Measurements from ENCODE around the gene RALY.

Gene RALY

GRCh38 chr20:34070859-34071258, 77.1 kb downstream of the RALY start:
- intact Hi-C loops (cut with DNase I) = loop anchor here (1.0 kb wide), 3 partner anchors 77 to 208 kb away; no protein-coding TSS in a partner anchor
- no peak for DNase-seq

GRCh38 chr20:34072076-34072475, 78.4 kb downstream of the RALY start:
- intact Hi-C loops (cut with DNase I) = no loop called here

GRCh38 chr20:34072778-34073177, 79.1 kb downstream of the RALY start:
- no peak for DNase-seq
- intact Hi-C loops (cut with DNase I) = no loop called here

More at GRCh38 chr20:34072076-34072475, 78.4 kb downstream of the RALY start:
- peak in 2 of 10 donors; percentile 41 to 89 for DNase-seq

GRCh38 chr20:34074101-34074760, 80.5 kb downstream of the RALY start:
- DNase-seq = no peak
- intact Hi-C loops (cut with DNase I) = no loop called here

GRCh38 chr20:34075647-34076046, 81.9 kb downstream of the RALY start:
- peak in 1 of 10 donors; percentile 72 for DNase-seq
- intact Hi-C loops (cut with DNase I) = no loop called here

GRCh38 chr20:34076952-34077351, 83.2 kb downstream of the RALY start:
- intact Hi-C loops (cut with DNase I) = no loop called here
- DNase-seq = no peak

GRCh38 chr20:34078540-34078939, 84.8 kb downstream of the RALY start:
- intact Hi-C loops (cut with DNase I) = no loop called here

GRCh38 chr20:34079818-34080217, 86.1 kb downstream of the RALY start:
- intact Hi-C loops (cut with DNase I) = no loop called here
- no peak for DNase-seq

More at GRCh38 chr20:34078540-34078939, 84.8 kb downstream of the RALY start:
- no peak for DNase-seq

- intact Hi-C loops (cut with DNase I) = no loop called here
- DNase-seq = no peak
Observed at GRCh38 chr20:34082232-34082887, 88.6 kb downstream of the RALY start.

GRCh38 chr20:34083137-34083536, 89.4 kb downstream of the RALY start:
- peak in 2 of 10 donors; percentile 23 to 83 for DNase-seq
- intact Hi-C loops (cut with DNase I) = no loop called here

- DNase-seq = no peak
- intact Hi-C loops (cut with DNase I) = no loop called here
Observed at GRCh38 chr20:34083781-34084180, 90.1 kb downstream of the RALY start.

- intact Hi-C loops (cut with DNase I) = no loop called here
- DNase-seq = no peak
Observed at GRCh38 chr20:34084227-34084923, 90.7 kb downstream of the RALY start.

- intact Hi-C loops (cut with DNase I) = no loop called here
- DNase-seq = no peak
Observed at GRCh38 chr20:34085544-34086040, 91.9 kb downstream of the RALY start.

GRCh38 chr20:34088305-34089174, 94.8 kb downstream of the RALY start:
- DNase-seq = peak in 1 of 10 donors; percentile 75
- intact Hi-C loops (cut with DNase I) = no loop called here

- intact Hi-C loops (cut with DNase I) = no loop called here
- peak in 1 of 10 donors; percentile 51 for DNase-seq
Observed at GRCh38 chr20:34089175-34089479, 95.4 kb downstream of the RALY start.

- peak in 1 of 10 donors; percentile 74 for DNase-seq
- intact Hi-C loops (cut with DNase I) = no loop called here
Observed at GRCh38 chr20:34089655-34090345, 96.1 kb downstream of the RALY start.

GRCh38 chr20:34090645-34091044, 96.9 kb downstream of the RALY start:
- intact Hi-C loops (cut with DNase I) = no loop called here
- DNase-seq = no peak

- intact Hi-C loops (cut with DNase I) = no loop called here
Observed at GRCh38 chr20:34091637-34092200, 98.0 kb downstream of the RALY start.

GRCh38 chr20:34093895-34094294, 100.2 kb downstream of the RALY start:
- intact Hi-C loops (cut with DNase I) = no loop called here

More at GRCh38 chr20:34091637-34092200, 98.0 kb downstream of the RALY start:
- no peak for DNase-seq

More at GRCh38 chr20:34093895-34094294, 100.2 kb downstream of the RALY start:
- DNase-seq = no peak
